Diencephalon (tissue), 1 donor: Measurements from ENCODE around the gene TMEM63A. TPM values are rescaled to one million over a fixed set of nuclear protein-coding genes. Genes with fewer than 3 reads are reported as not detected.

Source experiments
- total RNA-seq: library from RNA; depleted of rRNA; stranded (reverse); fragments of >200 nt; gene quantifications from one replicate; pipeline ENCODE4 v1.2.3, GENCODE V29; 2014

TMEM63A gene
- total RNA-seq = 4.4 TPM

DNA sequence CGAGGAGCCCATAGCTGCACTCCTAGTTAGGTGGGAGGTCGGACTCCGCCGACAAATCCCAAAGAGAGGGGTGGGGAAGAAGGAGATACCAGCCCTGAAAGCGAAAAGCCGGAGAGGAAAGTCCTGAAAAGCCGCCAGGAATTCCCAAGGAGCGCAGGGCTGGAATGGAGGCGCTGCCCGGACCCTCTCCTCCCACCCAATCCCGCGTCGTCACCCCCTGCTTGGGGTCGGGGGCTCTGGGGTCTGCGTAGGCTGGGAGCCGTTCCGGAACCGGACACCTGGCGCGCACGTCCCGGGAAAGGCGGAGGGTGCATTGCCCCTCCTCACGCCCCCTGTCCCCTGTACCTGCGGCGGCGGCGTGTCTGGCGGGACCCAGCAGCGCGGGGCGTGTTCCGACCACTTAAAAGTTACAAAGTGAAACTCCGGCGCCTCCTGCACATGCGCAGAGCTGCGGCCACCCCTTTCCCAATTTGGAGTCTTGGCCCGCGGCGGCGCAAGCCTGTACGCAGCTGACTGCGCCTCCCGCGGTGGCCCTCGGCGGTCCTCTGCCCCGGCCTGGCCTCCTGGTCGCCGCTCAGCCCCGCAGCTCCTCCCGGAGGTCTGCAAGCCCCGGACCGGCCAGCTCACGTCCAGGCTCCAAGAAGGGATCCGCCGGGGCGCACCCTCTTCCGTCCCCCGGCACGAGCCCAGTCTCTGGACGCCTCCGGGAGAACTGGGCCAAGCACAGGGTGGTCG, at the start of gene TMEM63A:
Gene TMEM63A (minus strand): TSS at position 422 of the 735 bp plus-strand sequence. CDS start 4,800 bp downstream, outside the sequence.

DNA sequence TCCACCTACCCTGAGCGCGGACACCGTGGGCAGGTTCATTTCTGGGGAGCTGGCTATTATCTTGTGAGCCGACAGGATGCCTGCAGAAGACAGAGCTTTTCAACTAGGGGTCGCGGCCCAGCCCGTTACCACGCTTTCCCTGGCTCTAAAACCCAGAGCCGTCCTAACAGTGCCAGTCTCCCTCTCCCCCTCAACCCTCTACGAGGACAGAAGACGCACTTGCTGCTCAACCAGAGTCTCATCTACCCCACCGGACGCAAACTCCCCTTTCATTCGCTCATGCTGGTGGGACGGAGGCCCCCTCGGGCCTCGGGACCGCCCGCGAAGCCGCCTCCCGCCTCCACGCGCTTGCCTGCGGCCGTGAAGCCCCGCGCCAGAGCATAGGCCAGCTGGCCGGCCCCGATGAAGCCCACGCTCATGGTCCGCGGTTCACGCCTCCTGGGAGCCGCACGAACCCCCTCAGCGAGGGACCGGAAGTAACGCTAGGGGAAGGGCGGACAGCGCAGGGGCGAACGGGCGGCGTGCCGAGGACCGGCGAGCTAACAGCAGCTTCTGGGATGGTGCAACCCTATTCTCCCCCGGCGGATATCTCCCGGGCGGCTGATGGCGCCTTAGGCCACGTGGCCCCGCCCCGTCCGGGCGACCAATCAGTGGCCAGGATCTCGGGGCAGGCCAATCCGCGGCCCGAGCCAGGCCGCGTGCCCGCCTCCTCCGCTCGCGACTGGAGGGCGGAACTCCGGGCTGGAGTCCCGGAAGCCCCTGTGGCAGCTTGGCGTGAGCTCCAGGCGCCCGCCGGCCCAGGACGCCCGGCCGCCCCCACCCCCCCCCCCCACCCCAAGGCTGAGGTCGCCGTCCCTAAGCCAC, 41.7 kb upstream of the TMEM63A start, which contains the start of gene PYCR2:
Gene PYCR2 (minus strand): TSS at position 559 of the 864 bp plus-strand sequence. CDS start 140 bp downstream, at position 419.

DNA sequence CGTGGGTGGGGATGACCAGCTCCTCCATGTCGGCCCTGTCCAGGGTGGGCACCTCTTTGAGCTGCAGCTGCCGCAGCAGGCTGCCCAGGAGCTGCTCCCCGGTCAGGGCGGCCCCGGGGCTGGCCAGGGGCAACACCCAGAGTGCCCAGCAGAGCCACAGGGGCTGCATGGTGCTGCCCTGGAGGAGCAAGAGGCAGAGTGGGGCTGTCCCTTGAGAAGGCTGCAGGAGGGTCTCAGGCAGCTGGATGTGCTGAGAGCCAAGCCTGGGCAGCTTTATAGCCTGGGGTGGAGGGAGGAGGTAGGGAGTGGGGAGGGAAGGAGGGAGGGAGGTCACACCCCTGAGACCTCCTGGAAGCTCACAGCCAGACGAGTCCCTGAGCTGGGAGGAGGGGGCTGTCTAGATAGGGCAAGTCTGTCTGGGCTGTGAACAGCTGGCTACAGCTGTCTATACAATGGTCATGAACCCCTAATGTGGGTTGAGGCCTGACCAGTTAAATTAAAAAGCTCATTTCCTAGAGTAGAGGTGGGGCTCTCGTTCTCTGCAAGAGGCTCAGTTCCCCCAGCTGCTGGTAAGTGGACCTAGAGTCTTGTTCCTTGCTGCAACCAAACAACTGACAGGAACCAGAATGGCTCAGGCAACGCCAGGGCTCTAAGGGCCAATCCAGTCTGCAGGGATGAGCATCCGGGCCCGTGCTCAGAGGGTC, 6.9 kb upstream of the TMEM63A start, which contains the start of gene LEFTY1:
Gene LEFTY1 (minus strand): TSS at position 249 of the 704 bp plus-strand sequence. CDS start 80 bp downstream, at position 169.

DNA sequence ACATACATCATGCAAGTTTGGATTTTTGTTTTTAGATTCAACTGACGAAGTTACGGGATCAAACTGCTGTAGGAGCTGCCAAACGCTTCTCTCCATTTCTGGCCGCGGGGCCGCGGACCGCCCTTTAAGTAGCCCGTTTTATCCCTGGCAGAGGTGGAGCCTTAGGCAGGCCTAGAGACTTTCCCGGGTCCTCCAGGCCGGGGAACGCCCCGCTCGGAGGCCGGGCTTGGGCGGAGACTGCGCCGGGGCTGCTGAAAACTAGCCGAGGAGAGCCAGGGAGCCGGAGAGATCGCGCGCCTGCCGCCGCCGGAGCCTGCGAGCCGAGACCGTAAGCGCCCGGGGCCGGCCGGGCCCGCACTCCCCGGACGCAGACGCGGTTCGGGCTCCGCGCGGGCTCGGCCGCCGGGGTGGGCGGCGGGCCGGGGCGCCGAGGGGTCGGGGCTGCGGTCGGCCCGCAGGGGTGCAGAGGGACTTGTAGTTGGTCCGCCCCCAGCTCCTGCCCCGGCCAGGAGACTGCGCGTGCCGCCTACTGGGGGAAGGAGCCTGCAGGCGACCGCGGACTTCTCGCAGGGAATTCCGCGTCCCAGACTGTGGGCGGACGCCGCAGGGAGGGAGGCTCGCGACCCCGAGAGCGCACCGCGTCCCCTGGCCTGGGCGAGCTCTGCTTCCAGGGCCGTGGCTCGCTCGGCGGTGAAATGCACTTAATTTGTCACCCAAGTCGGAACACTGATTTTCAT, 72.2 kb downstream of the TMEM63A start, which contains the start of gene EPHX1:
Gene EPHX1 (plus strand): TSS at position 283 of the 737 bp plus-strand sequence. CDS start 18,606 bp downstream, outside the sequence.

Other genes with a start within 250 kb of the TMEM63A start
- gene ENAH, start 229.3 kb downstream of the TMEM63A start, total RNA-seq = 85.6 TPM
- gene SRP9, start 104.6 kb downstream of the TMEM63A start, total RNA-seq = 360 TPM
- gene EPHX1, start 72.3 kb downstream of the TMEM63A start, total RNA-seq = 24.0 TPM
- 0.69 TPM for gene LEFTY1, start 6.8 kb upstream of the TMEM63A start, total RNA-seq
- gene PYCR2, start 41.9 kb upstream of the TMEM63A start, total RNA-seq = 24.0 TPM
- 0.23 TPM for gene LEFTY2, start 58.8 kb upstream of the TMEM63A start, total RNA-seq
- gene SDE2, start 117.0 kb upstream of the TMEM63A start, total RNA-seq = 44.5 TPM
- gene H3-3A, start 180.3 kb upstream of the TMEM63A start, total RNA-seq = 312 TPM